NCI-H2107 treated with DMSO at 0.1 percent for 48 hours (cell line): ENCODE measurements around the gene PC.
A peak's percentile ranks its signal among the peaks of the same experiment; 100 is the strongest.
"Not testable (repeated sequence)": the region's sequence is repeated elsewhere in the genome, so short reads cannot be mapped to it uniquely, and the experiment has no call there.

Experiments used
- DNase-seq: peaks from one replicate; lab custom pipeline; 2025; ENCODE audit not compliant: unreplicated experiment; lab: John Stamatoyannopoulos, UW

Gene PC

GRCh38 chr11:66981976-66982578, 23.9 kb upstream of the PC start:
- peak; percentile 90 for DNase-seq

- DNase-seq: no peak
Measured at GRCh38 chr11:66979336-66979980, 21.3 kb upstream of the PC start.

- DNase-seq: no peak
Measured at GRCh38 chr11:66978717-66979116, 20.5 kb upstream of the PC start.

GRCh38 chr11:66978229-66978628, 20.0 kb upstream of the PC start:
- DNase-seq: no peak

- DNase-seq: no peak
Measured at GRCh38 chr11:66976925-66977324, 18.7 kb upstream of the PC start.

GRCh38 chr11:66976028-66976467, 17.9 kb upstream of the PC start:
- no peak for DNase-seq

- DNase-seq: no peak
Measured at GRCh38 chr11:66975405-66976027, 17.3 kb upstream of the PC start.

- DNase-seq: no peak
Measured at GRCh38 chr11:66974724-66975404, 16.7 kb upstream of the PC start, which contains the start of gene C11orf86. Gene C11orf86 (plus strand): TSS chr11:66975304. CDS start chr11:66975363, 59 bp downstream.

- no peak for DNase-seq
Measured at GRCh38 chr11:66973956-66974580, 15.9 kb upstream of the PC start.

- DNase-seq: no peak
Measured at GRCh38 chr11:66971488-66971887, 13.3 kb upstream of the PC start.

- no peak for DNase-seq
Measured at GRCh38 chr11:66970807-66971442, 12.7 kb upstream of the PC start.

GRCh38 chr11:66970371-66970806, 12.2 kb upstream of the PC start:
- DNase-seq: no peak

- DNase-seq: no peak
Measured at GRCh38 chr11:66969584-66970225, 11.5 kb upstream of the PC start.

GRCh38 chr11:66967670-66968425, 9.7 kb upstream of the PC start:
- DNase-seq: no peak

GRCh38 chr11:66966351-66966750, 8.2 kb upstream of the PC start:
- DNase-seq: no peak

- DNase-seq: no peak
Measured at GRCh38 chr11:66964495-66964894, 6.3 kb upstream of the PC start.

GRCh38 chr11:66962801-66963200, 4.6 kb upstream of the PC start:
- no peak for DNase-seq

GRCh38 chr11:66962247-66962646, 4.1 kb upstream of the PC start:
- no peak for DNase-seq

GRCh38 chr11:66961691-66962213, 3.6 kb upstream of the PC start:
- not testable (repeated sequence) for DNase-seq

- no peak for DNase-seq
Measured at GRCh38 chr11:66958956-66959274, 732 bp upstream of the PC start.
